ENCODE measurements around the gene ELL. TPM values are rescaled to one million over a fixed set of nuclear protein-coding genes. Genes with fewer than 3 reads are reported as not detected.
A peak's percentile ranks its signal among the peaks of the same experiment; 100 is the strongest.

The ELL gene
- total and polyA plus RNA-seq, 9 of the 15 experiments (the other 6 are each of a cell fraction or from before 2014, with no cell fraction given), result 0.24 to 22.5 (median 4.1) TPM

DNA sequence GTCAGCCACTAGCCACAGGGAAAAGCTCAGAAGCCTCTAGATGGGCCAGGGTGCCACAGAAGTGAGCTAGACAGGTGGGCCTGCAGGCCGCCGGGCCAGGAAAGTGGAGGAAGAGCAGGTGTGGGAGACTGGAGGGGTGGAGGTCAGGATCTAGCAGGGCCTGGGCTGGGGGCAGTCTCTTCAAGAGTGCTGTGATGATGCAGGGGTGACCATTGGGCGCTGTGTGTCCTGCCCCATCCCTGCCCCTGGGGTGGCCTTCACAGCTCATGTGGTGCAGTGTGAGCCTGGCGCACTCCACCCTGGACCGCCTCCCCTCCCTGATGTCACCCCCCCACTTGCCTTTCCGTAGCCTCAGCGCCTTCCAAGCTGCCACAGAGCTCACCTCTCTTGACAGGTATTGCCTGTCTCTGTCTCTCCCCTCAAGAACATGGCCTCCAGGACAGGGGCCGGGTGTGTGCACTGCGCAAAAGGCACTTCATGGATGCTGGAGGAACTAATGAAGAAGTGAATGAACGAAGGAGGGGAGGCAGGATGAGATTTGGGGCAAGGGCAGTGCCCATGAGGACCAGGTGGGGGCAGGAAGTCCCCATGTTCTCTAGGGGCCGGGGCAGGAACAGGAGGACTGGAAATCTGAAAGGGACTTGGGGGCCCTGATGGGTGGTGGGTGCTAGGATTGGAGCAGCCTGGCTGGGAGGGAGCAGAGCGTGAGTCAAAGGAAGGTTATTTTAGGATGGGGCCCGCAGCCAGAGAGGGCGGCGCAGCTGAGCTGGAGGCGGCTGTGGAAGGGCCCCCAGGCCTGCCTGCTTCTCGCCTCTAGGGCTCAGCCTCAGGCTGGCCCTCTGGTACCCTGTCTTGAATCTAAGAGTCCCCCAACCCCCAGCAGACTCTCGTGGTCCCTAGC lies 96.1 kb downstream of the ELL start (continued):
- TF ChIP-seq, protein P1, sequence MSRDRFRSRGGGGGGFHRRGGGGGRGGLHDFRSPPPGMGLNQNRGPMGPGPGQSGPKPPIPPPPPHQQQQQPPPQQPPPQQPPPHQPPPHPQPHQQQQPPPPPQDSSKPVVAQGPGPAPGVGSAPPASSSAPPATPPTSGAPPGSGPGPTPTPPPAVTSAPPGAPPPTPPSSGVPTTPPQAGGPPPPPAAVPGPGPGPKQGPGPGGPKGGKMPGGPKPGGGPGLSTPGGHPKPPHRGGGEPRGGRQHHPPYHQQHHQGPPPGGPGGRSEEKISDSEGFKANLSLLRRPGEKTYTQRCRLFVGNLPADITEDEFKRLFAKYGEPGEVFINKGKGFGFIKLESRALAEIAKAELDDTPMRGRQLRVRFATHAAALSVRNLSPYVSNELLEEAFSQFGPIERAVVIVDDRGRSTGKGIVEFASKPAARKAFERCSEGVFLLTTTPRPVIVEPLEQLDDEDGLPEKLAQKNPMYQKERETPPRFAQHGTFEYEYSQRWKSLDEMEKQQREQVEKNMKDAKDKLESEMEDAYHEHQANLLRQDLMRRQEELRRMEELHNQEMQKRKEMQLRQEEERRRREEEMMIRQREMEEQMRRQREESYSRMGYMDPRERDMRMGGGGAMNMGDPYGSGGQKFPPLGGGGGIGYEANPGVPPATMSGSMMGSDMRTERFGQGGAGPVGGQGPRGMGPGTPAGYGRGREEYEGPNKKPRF (IDR thresholded peaks at IDR 0.05; ENCODE audit: low read depth, low read length), result no peak
- TF ChIP-seq, protein P2, sequence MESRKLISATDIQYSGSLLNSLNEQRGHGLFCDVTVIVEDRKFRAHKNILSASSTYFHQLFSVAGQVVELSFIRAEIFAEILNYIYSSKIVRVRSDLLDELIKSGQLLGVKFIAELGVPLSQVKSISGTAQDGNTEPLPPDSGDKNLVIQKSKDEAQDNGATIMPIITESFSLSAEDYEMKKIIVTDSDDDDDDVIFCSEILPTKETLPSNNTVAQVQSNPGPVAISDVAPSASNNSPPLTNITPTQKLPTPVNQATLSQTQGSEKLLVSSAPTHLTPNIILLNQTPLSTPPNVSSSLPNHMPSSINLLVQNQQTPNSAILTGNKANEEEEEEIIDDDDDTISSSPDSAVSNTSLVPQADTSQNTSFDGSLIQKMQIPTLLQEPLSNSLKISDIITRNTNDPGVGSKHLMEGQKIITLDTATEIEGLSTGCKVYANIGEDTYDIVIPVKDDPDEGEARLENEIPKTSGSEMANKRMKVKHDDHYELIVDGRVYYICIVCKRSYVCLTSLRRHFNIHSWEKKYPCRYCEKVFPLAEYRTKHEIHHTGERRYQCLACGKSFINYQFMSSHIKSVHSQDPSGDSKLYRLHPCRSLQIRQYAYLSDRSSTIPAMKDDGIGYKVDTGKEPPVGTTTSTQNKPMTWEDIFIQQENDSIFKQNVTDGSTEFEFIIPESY (CRISPR knock-in tag; IDR thresholded peaks at IDR 0.05), result peak; percentile 64
- no peak for TF ChIP-seq HNRNPH1 (optimal IDR thresholded peaks at IDR 0.05; ENCODE audit: low read depth, low read length)
- TF ChIP-seq MEF2A (IDR thresholded peaks at IDR 0.05; ENCODE audit: control insufficient read depth, low read depth, low read length), result peak; percentile 42; the same call in 1 of the 2 replicates
- TF ChIP-seq HDAC2 (IDR thresholded peaks at IDR 0.05), result no peak
- TF ChIP-seq, protein P3, sequence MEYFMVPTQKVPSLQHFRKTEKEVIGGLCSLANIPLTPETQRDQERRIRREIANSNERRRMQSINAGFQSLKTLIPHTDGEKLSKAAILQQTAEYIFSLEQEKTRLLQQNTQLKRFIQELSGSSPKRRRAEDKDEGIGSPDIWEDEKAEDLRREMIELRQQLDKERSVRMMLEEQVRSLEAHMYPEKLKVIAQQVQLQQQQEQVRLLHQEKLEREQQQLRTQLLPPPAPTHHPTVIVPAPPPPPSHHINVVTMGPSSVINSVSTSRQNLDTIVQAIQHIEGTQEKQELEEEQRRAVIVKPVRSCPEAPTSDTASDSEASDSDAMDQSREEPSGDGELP (CRISPR knock-in tag; IDR thresholded peaks at IDR 0.05; ENCODE audit: borderline replicate concordance), result peak; percentile 46
- peak; percentile 92 for TF ChIP-seq ZNF24 (IDR thresholded peaks at IDR 0.05)
